GM12891 (cell line): ENCODE results near the gene PKDREJ.

Experiments
- POLR2A ChIP-seq: IDR thresholded peaks from 2 replicates; pipeline ENCODE4 v1.6.1; 2011; ENCODE audit warnings: low read depth, low read length, control low read depth
- POLR2AphosphoS5 ChIP-seq: IDR thresholded peaks from 2 replicates; pipeline ENCODE4 v1.6.1; 2011; ENCODE audit warnings: low read depth, low read length, control low read depth
- POU2F2 ChIP-seq: IDR thresholded peaks from 2 replicates; pipeline ENCODE4 v1.6.1; 2011; ENCODE audit warnings: low read depth, mild to moderate bottlenecking, control low read depth, low read length, moderate library complexity

DNA sequence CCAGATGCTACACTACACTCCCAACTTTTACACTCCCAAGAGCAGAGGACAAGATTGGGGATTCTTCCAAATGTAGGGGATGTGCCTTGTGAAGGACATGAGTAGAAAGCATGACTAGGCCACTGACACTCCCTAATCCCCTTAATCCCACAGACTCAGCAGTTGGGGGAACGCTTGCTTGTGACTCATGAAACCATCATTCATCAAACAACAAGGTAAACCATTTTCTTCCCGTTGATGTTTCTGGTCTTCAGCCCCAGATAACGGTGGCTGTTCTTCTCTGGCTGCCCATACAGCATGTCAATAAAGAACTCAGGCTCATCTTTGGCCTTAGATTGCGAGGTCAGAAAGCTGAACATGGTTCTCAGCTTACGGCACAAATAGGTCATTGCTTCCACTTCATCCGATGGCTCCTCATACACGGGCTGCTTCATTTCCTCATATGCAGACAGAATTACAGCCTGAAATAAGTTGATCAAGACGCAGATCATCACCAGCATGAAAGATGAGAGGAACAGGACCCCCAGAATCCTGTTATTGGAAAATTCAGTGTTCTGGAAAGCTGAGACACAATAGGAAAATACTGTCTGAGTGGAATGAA, 6.7 kb downstream of the PKDREJ start:
- no peak for TF ChIP-seq POLR2AphosphoS5
- TF ChIP-seq POLR2A, result no peak
- no peak for TF ChIP-seq POU2F2
